Mesodermal cell (in vitro differentiated cells): ENCODE data around the gene CLP1. TPM values are rescaled to one million over a fixed set of nuclear protein-coding genes. Genes with fewer than 3 reads are reported as not detected.

Experiments
- H3K27ac ChIP-seq: 2 replicates; pipeline ENCODE4 v1.7.0; 2013; ENCODE audit warnings: mild to moderate bottlenecking, low read depth, low read length, moderate library complexity; ENCODE audit not compliant: severe bottlenecking
- H3K36me3 ChIP-seq: 2 replicates; pipeline ENCODE4 v1.7.1; 2013; ENCODE audit warnings: mild to moderate bottlenecking, low read length, moderate library complexity; ENCODE audit not compliant: control insufficient read depth, insufficient read depth
- H3K4me1 ChIP-seq: one replicate; pipeline ENCODE4 v1.7.1; 2013; ENCODE audit warnings: mild to moderate bottlenecking, low read length; ENCODE audit not compliant: insufficient read depth, control insufficient read depth, poor library complexity, severe bottlenecking
- H3K4me3 ChIP-seq: 2 replicates; pipeline ENCODE4 v1.7.0; 2013; ENCODE audit warnings: low read length, control low read depth, mild to moderate bottlenecking; ENCODE audit not compliant: insufficient read depth, poor library complexity, severe bottlenecking; ENCODE audit errors: extremely low read depth
- H3K9me3 ChIP-seq: 2 replicates; pipeline ENCODE4 v1.7.1; 2013; ENCODE audit warnings: mild to moderate bottlenecking, low read length, moderate library complexity; ENCODE audit not compliant: control insufficient read depth
- WGBS, 2 experiments: methylation state at CpG; one replicate each; pipeline ENCODE4 v1.1.5; 2013; ENCODE audit warnings: missing lambda C conversion rate in 2 of 2; ENCODE audit not compliant: insufficient coverage in 2 of 2; 5-methylcytosine and 5-hydroxymethylcytosine counted together
- polyA plus RNA-seq, 2 experiments: library from polyadenylated mRNA; stranded (reverse); fragments of 50-300 nt; gene quantifications; one replicate each; pipeline ENCODE4 v1.2.3, GENCODE V29; 2013

The CLP1 gene
- polyA plus RNA-seq (2013, experiment 1 of 2), result 15.9 TPM
- 16.3 TPM for polyA plus RNA-seq (2013, experiment 2 of 2)

DNA sequence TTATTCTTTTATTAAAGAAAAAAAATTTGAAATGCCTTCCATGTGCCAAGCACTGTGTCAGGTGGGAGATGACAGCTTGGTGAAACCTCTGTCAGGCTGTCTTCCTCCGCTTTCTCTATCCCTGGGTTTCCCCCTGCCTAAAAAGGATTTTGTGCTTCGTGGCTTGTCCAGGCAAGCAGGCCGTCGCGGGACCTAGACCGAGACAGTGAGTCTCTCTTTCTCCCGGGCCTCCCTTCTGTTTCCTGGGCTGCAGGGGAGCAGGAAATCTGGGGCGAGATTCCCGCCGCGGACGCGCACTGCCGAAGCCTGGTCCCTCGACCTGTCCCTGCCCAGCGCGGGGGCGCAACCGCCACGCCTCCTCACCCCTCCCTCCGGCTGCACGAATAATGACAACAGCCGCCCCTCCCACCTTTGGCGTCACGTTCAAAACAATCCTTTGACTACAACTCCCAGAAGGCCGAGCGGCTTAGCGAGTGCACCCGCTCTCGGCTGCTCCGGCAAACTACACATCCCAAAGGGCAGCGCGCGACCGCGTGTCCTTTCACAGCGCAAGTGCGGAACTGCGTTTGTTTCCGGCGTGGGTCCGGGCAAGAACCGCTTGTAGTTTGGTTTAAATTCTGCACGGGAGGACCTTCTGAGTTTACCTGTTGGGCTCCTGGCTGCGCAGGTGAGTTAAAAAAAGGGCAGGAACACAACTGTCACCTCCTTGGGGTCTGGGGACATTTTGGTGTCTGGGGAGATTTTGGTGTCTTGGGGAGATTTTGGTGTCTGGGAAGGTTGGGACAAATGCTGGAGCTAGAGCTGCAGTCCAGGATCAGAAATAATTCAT lies at the start of gene CLP1:
TSS of gene CLP1 (plus strand) at position 569 of the 829 bp plus-strand sequence. CDS start 1,715 bp downstream, outside the sequence.
- no peaks in the 10 kb centered on the region for H3K9me3 ChIP-seq
- 0 to 1% methylated on average over 30 to 40 of the region's 45 CpGs for WGBS, 2 experiments
- H3K27ac ChIP-seq, result peak within 1 kb of the TSS; percentile 77
- peak within 1 kb of the TSS; percentile 81 for H3K4me3 ChIP-seq
- H3K36me3 ChIP-seq, result peaks cover 33% of the 10 kb centered on the region
- H3K4me1 ChIP-seq, result no peaks in the 10 kb centered on the region

DNA sequence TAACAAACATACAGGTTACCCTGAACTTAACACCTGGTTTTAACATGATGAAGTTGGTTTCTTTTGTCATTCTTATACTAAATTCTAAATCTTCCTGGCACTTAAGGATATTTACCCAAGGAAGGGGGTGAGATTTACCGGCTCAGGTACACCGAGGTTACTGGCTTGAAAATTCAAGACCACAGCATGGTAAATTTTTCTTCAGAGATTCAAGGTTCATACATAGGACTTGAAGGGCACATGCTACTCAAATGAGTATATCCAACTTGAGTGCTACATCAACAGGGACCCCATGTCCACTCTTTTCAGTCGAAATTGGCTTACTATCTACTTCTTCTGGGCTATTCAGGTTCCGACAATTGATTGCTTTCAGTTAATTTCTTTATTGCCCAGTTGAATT lies 47.4 kb upstream of the CLP1 start:
- 88 to 93% methylated on average over 3 to 4 of the region's 4 CpGs for whole genome bisulfite sequencing, 2 experiments

GRCh38 chr11:57614234-57614772 lies 43.3 kb upstream of the CLP1 start:
- peaks cover 47% of the 10 kb centered on the region for H3K36me3 ChIP-seq
- no peak overlapping the region for H3K4me3 ChIP-seq
- no peak overlapping the region for H3K27ac ChIP-seq
- H3K9me3 ChIP-seq, result peaks cover 2% of the 10 kb centered on the region
- 79 to 84% methylated on average over 10 of the region's 10 CpGs for WGBS, 2 experiments
- H3K4me1 ChIP-seq, result peaks cover 4% of the 10 kb centered on the region

More for the DNA sequence above, 47.4 kb upstream of the CLP1 start:
- Histone ChIP-seq H3K9me3 (no peaks in the 10 kb centered on the region), H3K4me1 (peaks cover 4% of the 10 kb centered on the region), H3K27ac (no peak overlapping the region), H3K36me3 (peaks cover 71% of the 10 kb centered on the region), H3K4me3 (no peak overlapping the region)

- Histone ChIP-seq H3K9me3 (peaks cover 9% of the 10 kb centered on the region), H3K4me1 (peaks cover 4% of the 10 kb centered on the region), H3K36me3 (peaks cover 40% of the 10 kb centered on the region), H3K4me3 (no peak overlapping the region), H3K27ac (no peak overlapping the region)
- WGBS, 2 experiments, result 78 to 100% methylated on average over 1 of the region's 1 CpG
These were observed 42.3 kb upstream of the CLP1 start for GRCh38 chr11:57615308-57615707.

DNA sequence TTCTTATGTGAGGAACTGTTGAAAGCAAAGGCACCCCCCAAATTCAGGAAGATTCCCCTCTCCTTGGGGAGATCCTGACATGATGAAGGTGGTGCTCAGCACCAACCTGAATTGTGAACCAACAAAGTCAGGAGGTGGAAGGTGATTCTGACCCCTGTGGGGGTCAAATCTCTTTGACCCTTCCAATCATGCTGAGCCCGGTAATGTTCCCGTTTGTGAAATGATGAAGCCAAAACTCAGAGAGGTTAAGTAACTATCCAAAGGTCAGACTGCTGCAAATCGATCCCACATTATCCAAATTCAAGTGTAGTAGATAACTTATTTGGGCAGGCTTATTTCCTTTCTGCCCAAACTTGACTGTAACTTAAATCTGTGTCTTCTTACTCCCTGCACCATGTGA lies 41.0 kb upstream of the CLP1 start:
- no peak overlapping the region for H3K27ac ChIP-seq
- H3K4me3 ChIP-seq, result no peak overlapping the region
- H3K4me1 ChIP-seq, result peaks cover 4% of the 10 kb centered on the region
- H3K9me3 ChIP-seq, result peaks cover 9% of the 10 kb centered on the region
- peaks cover 31% of the 10 kb centered on the region for H3K36me3 ChIP-seq
- 94 to 100% methylated on average over 2 to 3 of the region's 3 CpGs for WGBS, 2 experiments

- peaks cover 9% of the 10 kb centered on the region for H3K9me3 ChIP-seq
- WGBS, 2 experiments, result 75 to 100% methylated on average over 1 to 2 of the region's 2 CpGs
- peaks cover 2% of the 10 kb centered on the region for H3K4me1 ChIP-seq
- no peak overlapping the region for H3K4me3 ChIP-seq
- no peak overlapping the region for H3K27ac ChIP-seq
- H3K36me3 ChIP-seq, result peaks cover 18% of the 10 kb centered on the region
These were observed 39.1 kb upstream of the CLP1 start for GRCh38 chr11:57618438-57618837.

- Histone ChIP-seq H3K4me3 (no peak overlapping the region), H3K27ac (no peak overlapping the region), H3K36me3 (peaks cover 11% of the 10 kb centered on the region), H3K4me1 (no peaks in the 10 kb centered on the region), H3K9me3 (peaks cover 9% of the 10 kb centered on the region)
- WGBS, 2 experiments, result 86 to 93% methylated on average over 1 to 2 of the region's 2 CpGs
These were observed 38.2 kb upstream of the CLP1 start for GRCh38 chr11:57619331-57619730.

GRCh38 chr11:57620467-57620866 lies 37.1 kb upstream of the CLP1 start:
- Histone ChIP-seq H3K36me3 (no peaks in the 10 kb centered on the region), H3K4me1 (no peaks in the 10 kb centered on the region), H3K9me3 (peaks cover 9% of the 10 kb centered on the region), H3K4me3 (no peak overlapping the region), H3K27ac (no peak overlapping the region)

- Histone ChIP-seq H3K4me1 (no peaks in the 10 kb centered on the region), H3K9me3 (peaks cover 12% of the 10 kb centered on the region), H3K27ac (no peak overlapping the region), H3K36me3 (no peaks in the 10 kb centered on the region), H3K4me3 (no peak overlapping the region)
- 53 to 59% methylated on average over 2 to 3 of the region's 3 CpGs for WGBS, 2 experiments
These were observed 35.3 kb upstream of the CLP1 start for GRCh38 chr11:57622263-57622662.

DNA sequence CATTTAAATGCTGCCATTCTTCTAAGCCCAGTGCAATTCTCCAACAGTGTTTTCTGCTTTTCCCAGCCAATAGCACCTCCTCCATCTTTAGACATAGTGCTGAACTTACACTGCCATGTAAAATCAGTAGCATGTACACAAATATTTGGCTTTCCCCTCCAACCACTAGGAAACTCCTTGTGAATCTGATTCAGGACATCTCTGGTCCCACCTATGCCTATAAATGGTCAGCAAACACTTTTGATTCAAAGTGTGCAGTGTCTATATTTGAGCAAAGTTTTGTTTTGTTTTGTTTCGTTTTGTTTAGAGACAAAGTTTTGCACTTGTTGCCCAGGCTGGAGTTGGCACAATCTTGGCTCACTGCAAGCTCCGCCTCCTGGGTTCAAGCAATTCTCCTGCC lies 32.7 kb upstream of the CLP1 start:
- Histone ChIP-seq H3K36me3 (no peaks in the 10 kb centered on the region), H3K27ac (no peak overlapping the region), H3K4me3 (no peak overlapping the region), H3K4me1 (no peaks in the 10 kb centered on the region), H3K9me3 (peaks cover 4% of the 10 kb centered on the region)
- WGBS, 2 experiments, result 100% methylated on average over 1 of the region's 2 CpGs; no CpG with 5 or more reads in 1 of the 2 experiments

- no peaks in the 10 kb centered on the region for H3K36me3 ChIP-seq
- 83 to 86% methylated on average over 1 of the region's 1 CpG for WGBS, 2 experiments
- H3K9me3 ChIP-seq, result peaks cover 3% of the 10 kb centered on the region
- no peak overlapping the region for H3K4me3 ChIP-seq
- H3K4me1 ChIP-seq, result no peaks in the 10 kb centered on the region
- H3K27ac ChIP-seq, result no peak overlapping the region
These were observed 30.7 kb upstream of the CLP1 start for GRCh38 chr11:57626895-57627294.
